Suppressor macrophage treated with lipopolysaccharide for 1 hour (primary cell): ENCODE measurements around the gene ESPNL.
"Not testable (repeated sequence)": the region's sequence is repeated elsewhere in the genome, so short reads cannot be mapped to it uniquely, and the experiment has no call there.

Source experiments
- DNase-seq, 3 donors: peaks; one replicate each; pipeline ENCODE4 v3.0.0-alpha.2; 2020 to 2022

The ESPNL gene

GRCh38 chr2:238100821-238101771, 956 bp downstream of the ESPNL start:
- DNase-seq: no peak

GRCh38 chr2:238101891-238102841, 2.0 kb downstream of the ESPNL start:
- DNase-seq: no peak

DNA sequence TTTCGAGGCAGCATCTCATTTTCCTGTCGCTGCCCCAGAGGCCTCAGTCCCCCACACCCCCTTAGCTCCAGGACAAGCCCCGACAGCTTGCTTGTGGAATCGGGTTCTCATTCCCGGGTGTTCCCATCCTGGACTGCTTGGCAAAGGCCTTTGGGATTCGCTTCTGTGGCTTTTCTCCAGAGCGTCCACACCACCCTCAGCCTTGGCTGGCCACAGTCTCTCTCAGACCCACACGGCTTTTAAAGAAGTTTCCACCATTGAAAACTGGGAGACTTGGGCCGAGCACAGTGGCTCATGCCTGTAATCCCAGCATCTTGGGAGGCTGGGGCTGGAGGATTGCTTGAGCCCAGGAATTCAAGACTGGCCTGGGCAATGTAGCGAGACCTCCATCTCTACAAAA, 2.7 kb downstream of the ESPNL start:
- no peak for DNase-seq

DNA sequence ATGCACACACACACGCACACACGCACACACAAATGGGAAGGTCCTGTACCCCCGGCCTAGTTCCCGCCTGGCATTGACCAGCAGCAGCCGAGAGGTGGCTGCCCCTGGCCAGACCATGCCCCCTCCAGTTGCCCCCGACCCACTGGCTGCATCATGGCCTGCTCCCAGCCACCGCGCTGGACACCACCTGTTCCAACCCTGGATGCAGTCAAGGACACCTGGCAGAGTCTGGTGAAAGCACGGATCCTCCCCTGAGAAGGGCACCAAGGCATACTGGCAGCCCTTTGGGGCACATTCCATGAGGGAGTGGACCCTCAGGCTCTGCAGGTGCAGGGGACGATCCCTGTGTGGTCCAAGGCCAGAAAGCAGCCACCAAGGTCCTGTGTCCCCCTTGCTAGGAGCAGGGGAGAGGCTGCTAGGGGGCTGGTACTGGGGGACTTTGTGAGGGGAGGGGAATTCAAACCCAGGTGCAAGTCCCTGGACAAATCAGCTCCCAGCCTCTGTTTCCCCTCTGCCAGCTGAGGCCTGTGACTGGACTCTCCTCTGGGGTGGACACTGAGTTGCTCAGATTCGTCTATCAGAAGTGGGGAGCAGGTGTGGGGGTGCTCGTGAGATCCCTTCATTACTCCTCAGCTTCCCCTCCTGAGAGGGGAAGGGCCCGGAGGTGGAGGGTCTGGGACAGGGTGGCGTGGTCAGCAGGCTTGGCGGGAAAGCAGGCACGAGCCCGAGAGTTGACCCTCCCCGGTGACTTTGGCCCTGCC, 3.5 kb downstream of the ESPNL start:
- no peak for DNase-seq

- no peak for DNase-seq
Observed at GRCh38 chr2:238104226-238104690, 4.1 kb downstream of the ESPNL start.

DNA sequence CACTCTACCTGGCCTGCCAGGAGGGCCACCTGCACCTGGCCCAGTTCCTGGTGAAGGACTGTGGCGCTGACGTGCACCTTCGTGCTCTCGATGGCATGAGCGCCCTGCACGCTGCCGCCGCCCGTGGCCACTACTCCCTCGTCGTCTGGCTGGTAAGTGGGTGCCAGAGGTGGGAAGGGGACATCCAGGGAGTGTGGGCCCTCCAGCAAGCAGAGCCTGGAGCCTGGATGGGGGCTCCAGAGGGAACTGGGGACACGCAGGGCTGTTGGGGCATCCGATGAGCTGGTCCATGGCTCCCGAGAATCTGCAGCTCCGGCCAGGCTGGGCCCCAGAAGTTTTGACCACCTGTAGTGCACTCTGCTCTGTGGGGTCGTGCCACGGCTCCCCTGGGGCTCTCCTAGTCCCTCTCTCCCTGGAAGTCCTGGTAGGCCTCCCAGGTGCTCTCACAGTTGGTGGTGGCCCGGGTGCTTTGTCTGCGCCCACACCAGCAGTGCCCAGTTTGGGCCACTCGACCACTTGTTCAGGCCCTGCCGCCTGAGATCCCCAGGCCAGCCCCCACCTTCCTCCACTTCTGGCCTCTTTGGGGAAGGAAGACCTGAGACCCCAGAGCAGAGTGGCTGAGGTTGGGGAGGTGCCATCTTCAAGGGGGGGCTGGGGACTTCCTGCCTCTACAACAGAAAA, 4.7 kb downstream of the ESPNL start:
- DNase-seq: no peak

GRCh38 chr2:238105506-238106338, 5.6 kb downstream of the ESPNL start:
- DNase-seq: peak in 1 of 3 donors; percentile 5

DNA sequence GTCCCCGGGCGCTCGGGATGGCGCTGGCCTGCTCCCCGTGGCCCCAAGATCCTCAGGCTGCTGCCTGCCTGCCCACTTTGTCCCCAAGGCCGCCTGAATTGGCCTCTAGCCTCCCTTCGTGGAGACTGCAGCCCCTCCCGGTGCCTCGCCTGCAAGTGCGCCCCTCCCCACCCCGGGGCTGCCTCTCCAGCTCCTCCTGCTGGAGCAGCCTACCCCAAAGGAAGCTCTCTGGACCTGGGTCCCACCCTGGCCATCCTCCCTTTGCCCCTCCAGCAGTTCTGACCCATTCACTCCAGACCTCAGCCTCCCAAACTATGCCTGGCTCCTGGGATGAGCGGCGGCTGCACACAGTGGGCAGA, 6.2 kb downstream of the ESPNL start:
- no peak for DNase-seq

GRCh38 chr2:238106698-238107524, 6.8 kb downstream of the ESPNL start:
- DNase-seq: peak in 2 of 3 donors; percentile 10 to 18

GRCh38 chr2:238107525-238108422, 7.6 kb downstream of the ESPNL start:
- peak; percentile 39 to 55 (median 42) for DNase-seq

DNA sequence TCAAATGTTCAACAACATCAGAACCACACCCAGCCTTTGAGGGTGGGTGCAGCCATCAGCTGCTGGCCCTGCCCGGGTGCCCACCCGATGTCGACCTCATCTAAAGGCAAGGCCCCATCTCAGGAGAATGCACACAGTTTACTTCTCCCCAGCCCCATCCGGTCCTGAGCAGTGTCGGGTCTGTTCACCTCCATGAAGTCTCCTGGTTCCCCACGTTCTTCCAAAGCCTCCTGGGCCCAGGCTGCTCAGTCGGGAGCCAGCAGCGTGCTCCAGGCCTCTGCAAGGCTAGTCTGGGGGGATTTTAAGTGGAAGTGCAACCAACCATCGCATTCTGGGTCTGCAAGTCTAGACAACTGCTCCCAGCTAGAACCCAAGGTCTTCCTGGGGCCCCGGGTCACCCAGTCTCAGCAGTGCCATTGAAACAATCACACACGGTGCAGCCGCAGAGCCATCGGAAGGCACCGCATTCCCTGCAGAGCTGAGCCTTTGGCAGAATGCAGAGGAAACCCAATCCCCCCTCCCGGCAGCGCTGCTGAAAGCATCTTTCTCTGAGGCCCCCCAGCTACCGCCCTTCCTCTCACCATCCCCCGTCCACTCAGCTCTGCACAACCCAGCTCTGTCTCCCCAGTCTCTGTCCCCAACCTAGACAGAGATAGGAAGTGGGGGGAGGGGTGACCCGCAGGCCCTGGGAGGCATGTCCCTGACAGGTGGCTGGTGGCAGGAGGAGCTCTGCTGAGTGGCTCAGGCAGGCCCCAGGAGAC, 8.5 kb downstream of the ESPNL start:
- DNase-seq: peak in 1 of 3 donors; percentile 4

DNA sequence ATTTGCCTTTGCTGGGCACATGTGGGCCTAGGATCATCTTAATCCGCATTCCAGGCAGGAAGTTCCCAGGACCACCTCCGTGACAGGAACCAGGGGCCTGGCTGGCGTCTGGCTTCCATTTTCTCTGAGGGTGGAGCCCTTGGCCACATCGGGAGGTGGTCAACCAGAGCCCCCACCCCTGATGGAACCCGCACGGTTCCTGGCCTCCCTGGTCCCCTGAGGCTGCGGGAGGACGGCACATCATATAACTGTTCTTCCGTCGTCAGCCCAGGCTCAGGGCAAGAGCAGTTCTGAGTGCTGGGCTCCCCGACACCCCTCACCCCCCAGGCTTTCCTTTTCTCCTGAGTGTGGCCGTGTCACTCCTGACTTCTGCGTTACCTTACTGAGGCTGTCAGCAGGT, 13.5 kb downstream of the ESPNL start:
- no peak for DNase-seq

- no peak for DNase-seq
Observed at GRCh38 chr2:238114331-238114841, 14.2 kb downstream of the ESPNL start.

DNA sequence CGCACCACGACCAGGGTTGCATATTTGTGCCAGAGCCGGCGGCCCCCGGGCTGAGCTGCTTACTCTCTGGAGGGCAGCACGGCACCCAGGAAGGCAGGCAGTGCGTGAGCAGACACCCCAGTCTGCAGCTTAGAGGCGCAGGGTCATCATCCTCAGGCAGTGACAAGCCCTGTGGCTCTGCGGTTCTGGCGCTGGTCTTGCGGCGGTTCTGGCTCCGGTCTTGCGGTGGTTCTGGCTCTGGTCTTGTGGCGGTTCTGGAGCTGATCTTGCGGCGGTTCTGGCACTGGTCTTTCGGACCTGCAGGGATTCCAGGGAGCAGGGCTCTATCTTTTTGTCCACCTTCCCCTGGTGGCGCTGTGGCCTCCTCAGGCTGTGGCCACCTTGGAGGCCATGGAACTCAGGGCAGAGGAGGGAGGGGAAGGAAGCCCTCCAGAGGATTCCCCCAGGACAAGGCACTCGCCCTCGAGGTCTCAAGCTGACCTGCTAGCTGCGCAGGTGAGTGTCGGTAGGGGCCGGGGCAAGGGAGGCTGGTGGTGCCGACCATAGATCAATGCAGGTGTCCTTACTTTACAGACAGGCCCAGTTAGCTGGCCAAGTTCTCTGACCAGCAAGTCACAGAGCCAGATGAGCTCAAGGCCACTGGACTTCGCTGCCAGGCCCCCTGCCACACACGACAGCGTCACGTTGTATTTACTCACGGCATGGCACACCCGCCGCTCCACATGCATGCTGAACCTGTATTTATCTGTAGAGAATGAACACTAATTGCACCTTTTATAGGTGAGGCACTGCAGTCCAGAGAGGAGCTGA, 14.9 kb downstream of the ESPNL start:
- DNase-seq: no peak

GRCh38 chr2:238115709-238116108, 15.6 kb downstream of the ESPNL start:
- not testable (repeated sequence) for DNase-seq

GRCh38 chr2:238116298-238117198, 16.4 kb downstream of the ESPNL start:
- no peak for DNase-seq
